ENCODE data around the gene POLDIP2. TPM values are rescaled to one million over a fixed set of nuclear protein-coding genes. Genes with fewer than 3 reads are reported as not detected.
A peak's percentile ranks its signal among the peaks of the same experiment; 100 is the strongest.

The POLDIP2 gene
- polyA plus RNA-seq, 1 experiment: 141 TPM

DNA sequence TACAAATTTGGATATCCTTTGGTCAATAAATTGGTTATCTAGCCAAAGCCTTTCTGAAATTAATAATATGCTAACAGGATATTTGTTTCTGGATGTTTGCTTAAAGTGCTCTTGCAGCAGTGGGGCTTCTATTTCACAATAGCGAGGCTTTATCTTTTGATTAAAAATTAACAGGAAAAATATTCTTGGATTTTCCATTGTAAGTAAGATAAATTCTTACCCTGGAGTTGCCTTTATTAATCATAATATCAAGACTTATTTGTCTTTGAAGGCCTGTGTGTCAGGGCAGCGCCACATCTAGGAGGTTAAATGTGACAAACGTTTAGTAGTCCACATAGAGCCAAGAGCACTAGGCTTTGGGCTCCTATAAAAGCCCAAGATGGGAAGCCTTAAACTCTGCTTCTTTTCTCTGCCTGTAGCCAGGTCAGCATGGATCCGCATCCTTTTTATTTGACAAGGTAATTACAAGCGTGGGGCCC, 33.0 kb downstream of the POLDIP2 start:
- ChIA-PET POLR2A (no interaction called here), CTCF (no interaction called here)
- TF ChIP-seq, protein P1, sequence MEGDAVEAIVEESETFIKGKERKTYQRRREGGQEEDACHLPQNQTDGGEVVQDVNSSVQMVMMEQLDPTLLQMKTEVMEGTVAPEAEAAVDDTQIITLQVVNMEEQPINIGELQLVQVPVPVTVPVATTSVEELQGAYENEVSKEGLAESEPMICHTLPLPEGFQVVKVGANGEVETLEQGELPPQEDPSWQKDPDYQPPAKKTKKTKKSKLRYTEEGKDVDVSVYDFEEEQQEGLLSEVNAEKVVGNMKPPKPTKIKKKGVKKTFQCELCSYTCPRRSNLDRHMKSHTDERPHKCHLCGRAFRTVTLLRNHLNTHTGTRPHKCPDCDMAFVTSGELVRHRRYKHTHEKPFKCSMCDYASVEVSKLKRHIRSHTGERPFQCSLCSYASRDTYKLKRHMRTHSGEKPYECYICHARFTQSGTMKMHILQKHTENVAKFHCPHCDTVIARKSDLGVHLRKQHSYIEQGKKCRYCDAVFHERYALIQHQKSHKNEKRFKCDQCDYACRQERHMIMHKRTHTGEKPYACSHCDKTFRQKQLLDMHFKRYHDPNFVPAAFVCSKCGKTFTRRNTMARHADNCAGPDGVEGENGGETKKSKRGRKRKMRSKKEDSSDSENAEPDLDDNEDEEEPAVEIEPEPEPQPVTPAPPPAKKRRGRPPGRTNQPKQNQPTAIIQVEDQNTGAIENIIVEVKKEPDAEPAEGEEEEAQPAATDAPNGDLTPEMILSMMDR (IDR thresholded peaks at IDR 0.05; ENCODE audit: insufficient read depth, low read depth, low read length): no peak
- DNase-seq (ENCODE audit: low read depth): no peak
- peaks cover 11% of the 10 kb centered on the region for H3K36me3 ChIP-seq (ENCODE audit: control insufficient read depth, insufficient read depth, low read length)
- no peak overlapping the region for H3K4me3 ChIP-seq (ENCODE audit: low read depth, low read length)
- H3K27me3 ChIP-seq (ENCODE audit: control insufficient read depth, insufficient read depth, low read length): no peaks in the 10 kb centered on the region

DNA sequence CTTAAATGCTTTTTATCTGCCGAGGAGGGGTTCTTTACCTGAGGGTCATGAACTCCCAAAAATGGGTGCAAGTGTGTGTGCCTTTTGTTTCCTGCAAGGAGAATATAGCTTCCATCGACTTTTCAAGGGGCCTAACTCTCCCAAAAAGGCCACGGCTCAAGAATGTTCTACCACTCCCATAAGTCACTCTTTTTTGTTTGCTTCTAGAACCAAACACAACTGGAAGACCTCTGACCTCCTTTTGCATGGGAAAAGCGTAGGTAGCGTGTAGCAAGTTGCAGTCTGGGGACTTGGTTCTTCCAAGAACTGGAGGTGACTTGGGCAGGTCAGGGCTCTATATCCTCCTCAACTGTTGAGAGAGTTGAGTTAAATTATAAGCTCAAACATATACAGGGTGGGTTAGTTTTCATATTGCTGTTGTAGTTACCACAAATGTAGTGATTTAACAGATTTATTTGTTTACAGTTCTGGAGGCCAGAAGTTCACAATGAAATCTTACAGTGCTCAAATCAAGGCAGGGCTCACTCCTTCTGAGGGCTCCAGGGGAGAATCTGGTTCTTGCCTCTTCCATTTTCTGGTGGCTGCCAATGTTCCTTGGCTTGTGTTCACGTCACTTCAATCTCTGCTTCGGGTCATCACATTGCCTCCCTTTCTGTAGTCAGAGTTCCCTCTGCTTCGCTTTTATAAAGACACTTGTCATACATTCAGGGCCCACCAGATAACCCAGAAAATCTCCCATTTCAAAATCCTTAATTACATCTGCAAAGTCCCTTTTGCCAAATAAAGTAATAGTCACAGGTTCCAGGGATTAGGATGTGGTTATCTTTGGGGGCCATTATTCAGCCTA, 36.9 kb downstream of the POLDIP2 start:
- ChIA-PET CTCF (interaction anchor here (1.1 to 1.7 kb wide), 5 partner anchors 8 to 88 kb away, joined by 3 to 5 read pairs (median 4); partner anchors contain the start of genes IFT20 and TNFAIP1), POLR2A (no interaction called here)
- H3K4me3 ChIP-seq (ENCODE audit: low read depth, low read length): no peak overlapping the region

DNA sequence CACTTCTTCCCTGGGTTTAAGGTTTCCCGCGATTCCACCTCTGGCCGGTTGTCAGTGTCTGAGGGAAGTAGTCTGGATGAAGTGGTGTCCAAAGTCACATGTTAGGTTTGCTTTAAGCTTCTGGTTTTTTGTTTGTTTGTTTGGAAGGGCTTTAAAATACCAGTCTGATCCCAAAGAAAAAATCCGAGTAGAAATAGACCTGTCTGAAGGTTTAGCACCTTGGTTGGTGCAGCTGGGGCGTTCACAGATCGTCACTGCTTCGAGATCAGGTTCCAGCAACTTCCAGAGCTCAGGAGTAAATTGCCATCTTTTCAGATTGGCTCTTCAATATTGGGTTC, 37.8 kb downstream of the POLDIP2 start:
- Histone ChIP-seq H3K36me3 (ENCODE audit: control insufficient read depth, insufficient read depth, low read length) (no peaks in the 10 kb centered on the region), H3K4me3 (ENCODE audit: low read depth, low read length) (peak overlapping the region; percentile 62), H3K27me3 (ENCODE audit: control insufficient read depth, insufficient read depth, low read length) (no peaks in the 10 kb centered on the region)
- CTCF ChIA-PET: interaction anchor here (0.8 to 1.7 kb wide), 4 partner anchors 9 to 87 kb away, joined by 4 to 5 read pairs (median 4); partner anchors contain the start of genes IFT20 and TNFAIP1
- no peak for DNase-seq (ENCODE audit: low read depth)
- POLR2A ChIA-PET: no interaction called here
- TF ChIP-seq, protein P1 (IDR thresholded peaks at IDR 0.05; ENCODE audit: insufficient read depth, low read depth, low read length): no peak

More for the DNA sequence above, 36.9 kb downstream of the POLDIP2 start:
- H3K36me3 ChIP-seq (ENCODE audit: control insufficient read depth, insufficient read depth, low read length): no peaks in the 10 kb centered on the region
- no peaks in the 10 kb centered on the region for H3K27me3 ChIP-seq (ENCODE audit: control insufficient read depth, insufficient read depth, low read length)
- no peak for DNase-seq (ENCODE audit: low read depth)
- TF ChIP-seq, protein P1 (IDR thresholded peaks at IDR 0.05; ENCODE audit: insufficient read depth, low read depth, low read length): no peak

DNA sequence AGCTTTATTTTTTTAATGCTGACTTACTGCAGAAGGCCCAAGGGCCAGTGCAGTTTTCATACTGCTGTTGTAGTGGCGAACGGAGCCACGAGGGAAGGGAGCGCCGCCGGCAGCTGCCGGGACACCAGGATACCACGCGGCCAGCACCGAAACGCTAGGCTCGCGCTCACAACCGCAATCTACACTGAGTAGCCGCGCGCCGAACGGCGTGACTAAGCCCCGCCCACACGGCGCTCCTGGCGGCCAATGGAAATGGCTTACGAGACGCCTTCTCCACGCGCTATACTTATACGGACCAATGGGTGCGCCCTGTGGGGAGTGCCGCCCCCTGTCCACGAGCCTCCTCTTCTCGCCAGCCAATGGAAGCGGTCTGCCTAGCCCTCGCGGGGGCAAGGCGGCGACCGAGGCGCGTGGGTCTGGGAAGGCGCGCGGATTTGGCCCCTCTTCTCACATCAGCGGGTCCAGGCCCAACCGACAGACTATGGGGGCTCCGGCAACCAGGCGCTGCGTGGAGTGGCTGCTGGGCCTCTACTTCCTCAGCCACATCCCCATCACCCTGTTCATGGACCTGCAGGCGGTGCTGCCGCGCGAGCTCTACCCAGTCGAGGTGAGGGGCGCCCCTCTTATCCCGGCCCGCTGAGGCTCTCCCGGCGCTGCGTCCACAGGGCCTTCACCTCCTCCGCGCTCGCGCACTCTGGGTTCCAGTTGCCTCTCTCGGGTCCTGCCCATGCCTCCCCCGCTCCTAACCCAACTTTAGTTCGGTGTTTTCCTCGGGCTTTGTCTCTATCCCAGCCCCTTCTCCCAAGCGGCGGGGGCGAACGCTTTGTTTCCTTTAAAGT, 38.3 kb downstream of the POLDIP2 start, which contains the start of gene TMEM97:
Gene TMEM97 (plus strand): TSS at position 442 of the 839 bp plus-strand sequence. CDS start 40 bp downstream, at position 482.
- TF ChIP-seq, protein P1 (IDR thresholded peaks at IDR 0.05; ENCODE audit: insufficient read depth, low read depth, low read length): peak; percentile 18; the same call in 1 of the 2 replicates
- peak within 1 kb of the TSS; percentile 62 for H3K4me3 ChIP-seq (ENCODE audit: low read depth, low read length)
- no peaks in the 10 kb centered on the region for H3K27me3 ChIP-seq (ENCODE audit: control insufficient read depth, insufficient read depth, low read length)
- no peaks in the 10 kb centered on the region for H3K36me3 ChIP-seq (ENCODE audit: control insufficient read depth, insufficient read depth, low read length)
- peak; percentile 82 for DNase-seq (ENCODE audit: low read depth)
- CTCF ChIA-PET: interaction anchor here (0.8 to 1.8 kb wide), 6 partner anchors 9 to 514 kb away, joined by 3 to 5 read pairs (median 4); partner anchors contain the start of genes IFT20 and TNFAIP1
- POLR2A ChIA-PET: no interaction called here
